Panc1 (cell line): Measurements from ENCODE around the gene RIT2. TPM values are rescaled to one million over a fixed set of nuclear protein-coding genes. Genes with fewer than 3 reads are reported as not detected.

ENCODE experiments used
- ATAC-seq: fragments of 200-7000 bp; cut with Tn5 transposase; 2 replicates; pipeline ENCODE4 v1.9.1; 2020; ENCODE audit warnings: mild to moderate bottlenecking, moderate library complexity
- BruUV-seq: library from RNA; stranded (reverse); fragments of 400-500 nt; replicated peaks from 2 replicates; lab custom pipeline; 2021; lab: Mats Ljungman, UMichigan
- CTCF ChIA-PET: fragments of 300-600 bp; sonication (Branson Sonifier 250); formaldehyde crosslinking; loops from one replicate; lab custom pipeline; 2022; ENCODE audit warnings: antibody characterized with exemption; lab: Charles Lee
- POLR2A ChIA-PET: fragments of 300-600 bp; sonication (Branson Sonifier 250); formaldehyde crosslinking; loops from one replicate; lab custom pipeline; 2022; ENCODE audit warnings: antibody characterized with exemption; lab: Charles Lee
- DNase-seq: peaks from one replicate; pipeline ENCODE4 v3.0.0-alpha.2; 2010; ENCODE audit warnings: low read depth, low spot score
- H3K27ac ChIP-seq: 2 replicates; pipeline ENCODE4 v1.5.1; 2011; ENCODE audit warnings: mild to moderate bottlenecking, low read length, inconsistent platforms
- H3K27me3 ChIP-seq: fragments of 200-500 bp; sonication (Bioruptor generic); 2 replicates; pipeline ENCODE4 v1.6.0; 2014; ENCODE audit warnings: low read length, inconsistent platforms; ENCODE audit not compliant: control insufficient read depth, insufficient read depth
- H3K36me3 ChIP-seq: fragments of 200-500 bp; sonication (Bioruptor generic); 2 replicates; pipeline ENCODE4 v1.5.1; 2014; ENCODE audit warnings: inconsistent platforms, mild to moderate bottlenecking, low read length, moderate library complexity; ENCODE audit not compliant: control insufficient read depth, insufficient read depth
- H3K4me1 ChIP-seq: 2 replicates; pipeline ENCODE4 v1.5.1; 2011; ENCODE audit warnings: inconsistent platforms, mild to moderate bottlenecking, low read length, moderate library complexity; ENCODE audit not compliant: control insufficient read depth, insufficient read depth
- H3K4me3 ChIP-seq, 2 experiments: 2 replicates each; pipeline ENCODE4 v1.5.1; 2011 to 2012; ENCODE audit warnings: low read depth in 2 of 2, low read length in 2 of 2, mild to moderate bottlenecking in 2 of 2, inconsistent platforms in 1 of 2, moderate library complexity in 1 of 2
- H3K9me3 ChIP-seq: fragments of 200-500 bp; sonication (Bioruptor generic); 2 replicates; pipeline ENCODE4 v1.5.1; 2014; ENCODE audit warnings: low read depth, mild to moderate bottlenecking, inconsistent platforms, low read length, moderate library complexity; ENCODE audit not compliant: control insufficient read depth, insufficient read depth
- CTCF ChIP-seq: fragments of 450-650 bp; IDR thresholded peaks from 2 replicates; pipeline ENCODE4 v1.5.1; 2017; ENCODE audit warnings: mild to moderate bottlenecking
- POLR2AphosphoS5 ChIP-seq: IDR thresholded peaks from 2 replicates; pipeline ENCODE4 v1.6.1; 2012; ENCODE audit warnings: mild to moderate bottlenecking, low read depth, low read length, moderate library complexity
- REST ChIP-seq, 2 experiments: IDR thresholded peaks; 2 replicates each; pipeline ENCODE4 v1.6.1; 2011 to 2012; ENCODE audit warnings: low read depth in 2 of 2, control low read depth in 1 of 2, low read length in 1 of 2, mild to moderate bottlenecking in 1 of 2, moderate library complexity in 1 of 2; ENCODE audit not compliant: insufficient read depth in 1 of 2
- SIN3A ChIP-seq: IDR thresholded peaks from 2 replicates; pipeline ENCODE4 v1.6.1; 2012; ENCODE audit warnings: low read depth, mild to moderate bottlenecking, low read length, moderate library complexity, borderline replicate concordance; ENCODE audit not compliant: insufficient read depth
- TCF7L2 ChIP-seq: IDR thresholded peaks from 2 replicates; pipeline ENCODE4 v1.6.1; 2011; ENCODE audit warnings: mild to moderate bottlenecking, low read depth, low read length, inconsistent platforms
- in situ Hi-C: cut with HindIII; loops from 2 replicates; pipeline ENCODE4 v1.10.0; 2016; ENCODE audit warnings: low sequenced_read_pairs, low pct_unique_long_range_greater_than_20kb
- intact Hi-C: fragments of 100-400 bp; cut with micrococcal nuclease; formaldehyde crosslinking; loops from one replicate; pipeline ENCODE4 v1.10.0; 2022; ENCODE audit not compliant: unreplicated experiment
- total RNA-seq: library from RNA; stranded (reverse); gene quantifications from one replicate; pipeline ENCODE4 v1.2.1, GENCODE V29; 2021; ENCODE audit not compliant: unreplicated experiment

RIT2 gene
- total RNA-seq, 1 experiment from 2014 or later, result not detected

- H3K27ac ChIP-seq, result no peak overlapping the region
- no peaks in the 10 kb centered on the region for H3K36me3 ChIP-seq
- CTCF ChIA-PET, result no interaction called here
- no TSS peak for BruUV-seq
- DNase-seq (no peak), ATAC-seq (no peak)
- H3K4me3 ChIP-seq, result no peak overlapping the region
- POLR2A ChIA-PET, result no interaction called here
- TF ChIP-seq CTCF, result no peak
- no peak for TF ChIP-seq SIN3A
- no peak for TF ChIP-seq REST (IDR thresholded peaks at IDR 0.05; ENCODE audit: insufficient read depth in 1 of 2, low read depth in 2 of 2, low read length in 1 of 2)
- no peak for TF ChIP-seq TCF7L2
- no peak for TF ChIP-seq POLR2AphosphoS5
- in situ Hi-C loops, result no loop called here
- H3K4me1 ChIP-seq, result no peaks in the 10 kb centered on the region
- intact Hi-C loops, result no loop called here
- no peaks in the 10 kb centered on the region for H3K27me3 ChIP-seq
- no peaks in the 10 kb centered on the region for H3K9me3 ChIP-seq
Measured at GRCh38 chr18:42914476-42914875, 201.0 kb downstream of the RIT2 start.

- no peak overlapping the region for H3K27ac ChIP-seq
- no peaks in the 10 kb centered on the region for H3K9me3 ChIP-seq
- H3K4me1 ChIP-seq, result no peaks in the 10 kb centered on the region
- H3K36me3 ChIP-seq, result no peaks in the 10 kb centered on the region
- intact Hi-C loops (no loop called here), in situ Hi-C loops (no loop called here)
- TF ChIP-seq POLR2AphosphoS5, result no peak
- no peak for TF ChIP-seq SIN3A
- TF ChIP-seq TCF7L2, result no peak
- no peak for TF ChIP-seq REST (IDR thresholded peaks at IDR 0.05; ENCODE audit: insufficient read depth in 1 of 2, low read depth in 2 of 2, low read length in 1 of 2)
- TF ChIP-seq CTCF, result no peak
- no peak overlapping the region for H3K4me3 ChIP-seq
- DNase-seq (no peak), ATAC-seq (no peak)
- BruUV-seq, result no TSS peak
- CTCF ChIA-PET, result no interaction called here
- H3K27me3 ChIP-seq, result no peaks in the 10 kb centered on the region
- POLR2A ChIA-PET, result no interaction called here
Measured at GRCh38 chr18:42909095-42909494, 206.4 kb downstream of the RIT2 start.
